Measurements from ENCODE around the gene BTRC.

DNA sequence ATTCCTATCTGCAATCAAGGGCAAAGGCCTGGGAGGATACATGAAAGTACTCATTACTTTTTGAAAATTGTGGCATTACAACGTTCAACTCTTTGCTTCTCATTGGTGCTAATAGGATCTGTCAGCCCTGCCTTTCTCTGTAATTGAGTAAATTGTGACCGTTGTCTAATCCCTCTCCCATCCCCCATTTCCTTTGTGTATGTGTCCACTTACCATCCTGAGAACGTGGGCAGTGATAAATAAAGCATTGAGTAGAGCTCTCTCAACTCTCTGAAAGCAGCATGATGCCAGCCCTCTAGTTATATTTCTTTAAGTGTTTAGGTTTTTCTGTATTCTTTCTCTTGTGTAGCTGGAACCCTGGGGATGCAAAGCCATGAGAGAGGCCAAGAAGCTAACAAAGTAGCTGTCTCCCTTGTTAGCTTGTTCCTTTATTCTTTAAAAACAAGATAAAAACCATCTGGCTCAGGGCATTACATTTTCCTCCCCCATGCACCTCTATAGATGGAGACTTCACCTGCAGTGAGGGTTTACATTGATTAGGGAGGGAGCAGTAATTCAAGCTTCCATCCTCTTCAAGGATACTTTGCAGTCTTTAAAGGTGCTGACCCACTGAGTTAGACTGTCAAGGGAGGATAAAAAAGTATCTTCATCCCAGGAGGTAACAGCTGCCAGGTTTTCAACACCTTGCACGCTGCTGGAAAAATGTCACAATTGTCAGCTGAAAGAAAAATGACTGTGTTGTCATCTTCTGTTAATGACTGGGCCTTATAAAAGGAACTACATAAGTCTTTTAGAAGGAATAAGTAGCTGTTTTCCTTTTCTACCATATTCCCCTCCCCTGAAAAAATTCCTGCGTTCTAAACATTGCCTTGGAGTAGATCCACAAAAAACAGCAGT, 112.3 kb downstream of the BTRC start:
- TF ChIP-seq, protein P1, sequence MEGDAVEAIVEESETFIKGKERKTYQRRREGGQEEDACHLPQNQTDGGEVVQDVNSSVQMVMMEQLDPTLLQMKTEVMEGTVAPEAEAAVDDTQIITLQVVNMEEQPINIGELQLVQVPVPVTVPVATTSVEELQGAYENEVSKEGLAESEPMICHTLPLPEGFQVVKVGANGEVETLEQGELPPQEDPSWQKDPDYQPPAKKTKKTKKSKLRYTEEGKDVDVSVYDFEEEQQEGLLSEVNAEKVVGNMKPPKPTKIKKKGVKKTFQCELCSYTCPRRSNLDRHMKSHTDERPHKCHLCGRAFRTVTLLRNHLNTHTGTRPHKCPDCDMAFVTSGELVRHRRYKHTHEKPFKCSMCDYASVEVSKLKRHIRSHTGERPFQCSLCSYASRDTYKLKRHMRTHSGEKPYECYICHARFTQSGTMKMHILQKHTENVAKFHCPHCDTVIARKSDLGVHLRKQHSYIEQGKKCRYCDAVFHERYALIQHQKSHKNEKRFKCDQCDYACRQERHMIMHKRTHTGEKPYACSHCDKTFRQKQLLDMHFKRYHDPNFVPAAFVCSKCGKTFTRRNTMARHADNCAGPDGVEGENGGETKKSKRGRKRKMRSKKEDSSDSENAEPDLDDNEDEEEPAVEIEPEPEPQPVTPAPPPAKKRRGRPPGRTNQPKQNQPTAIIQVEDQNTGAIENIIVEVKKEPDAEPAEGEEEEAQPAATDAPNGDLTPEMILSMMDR (IDR thresholded peaks at IDR 0.05; ENCODE audit: insufficient read depth, low read length, poor library complexity, severe bottlenecking), result no peak
- TF ChIP-seq EZH2phosphoT487 (conservative IDR thresholded peaks at IDR 0.05; ENCODE audit: low read length), result no peak
